Sigmoid colon (tissue), 7 donors: ENCODE data around the gene ILK. TPM values are rescaled to one million over a fixed set of nuclear protein-coding genes. Genes with fewer than 3 reads are reported as not detected.

Experiments
- DNase-seq: peaks from one replicate; pipeline ENCODE4 v3.0.0-alpha.2; 2019
- H3K27ac ChIP-seq, 4 donors: fragments of 200-600 bp; sonication (generic); one replicate each; pipeline ENCODE4 v1.5.1; 2016 to 2019; ENCODE audit warnings: mild to moderate bottlenecking in 1 of 4
- H3K27me3 ChIP-seq, 3 donors: fragments of 200-600 bp; sonication (generic); one replicate each; pipeline ENCODE4 v1.5.1; 2019; ENCODE audit warnings: mild to moderate bottlenecking in 1 of 3
- H3K36me3 ChIP-seq, 4 donors: fragments of 200-600 bp; sonication (generic); one replicate each; pipeline ENCODE4 v1.5.1; 2016 to 2019
- H3K4me1 ChIP-seq, 4 donors: fragments of 200-600 bp; sonication (generic); one replicate each; pipeline ENCODE4 v1.5.1; 2017 to 2019
- H3K4me3 ChIP-seq, 4 donors: fragments of 200-600 bp; sonication (generic); one replicate each; pipeline ENCODE4 v1.5.1; 2017 to 2019; ENCODE audit warnings: mild to moderate bottlenecking in 2 of 4, moderate library complexity in 1 of 4
- H3K9me3 ChIP-seq, 4 donors: fragments of 200-600 bp in 3 of 4; sonication (generic) in 3 of 4; one replicate each; pipeline versions ENCODE4 v1.5.1 to v1.6.1; 2013 to 2019
- CTCF ChIP-seq, 4 experiments: fragments of 450-650 bp in 3 of 4; fragments of 200-600 bp in 1 of 4; IDR thresholded peaks; one replicate each; pipeline ENCODE4 v1.5.1; 2016 to 2019; ENCODE audit warnings: antibody characterized with exemption in 4 of 4, mild to moderate bottlenecking in 3 of 4, moderate library complexity in 2 of 4
- EP300 ChIP-seq, 4 donors: sonication (generic); formaldehyde crosslinking; IDR thresholded peaks; one replicate each; pipeline ENCODE4 v1.6.1; 2017; ENCODE audit warnings: antibody characterized with exemption in 4 of 4
- POLR2A ChIP-seq, 2 donors: fragments of 450-650 bp; IDR thresholded peaks; one replicate each; pipeline ENCODE4 v1.6.1; 2016; ENCODE audit warnings: antibody characterized with exemption in 2 of 2, mild to moderate bottlenecking in 2 of 2, moderate library complexity in 2 of 2
- POLR2AphosphoS5 ChIP-seq, 4 donors: sonication (generic); formaldehyde crosslinking; IDR thresholded peaks; one replicate each; pipeline ENCODE4 v1.6.1; 2017; ENCODE audit warnings: antibody characterized with exemption in 4 of 4
- WGBS, 2 donors: extraction: QIAGEN DNeasy Blood & Tissue Kit; methylation state at CpG; one replicate each; pipeline ENCODE4 v1.1.7; 2013; 5-methylcytosine and 5-hydroxymethylcytosine counted together
- intact Hi-C: fragments of 100-400 bp; cut with DNase I; formaldehyde crosslinking; loops from one replicate; pipeline ENCODE4 v1.15.1; 2023
- polyA plus RNA-seq, 3 donors: library from polyadenylated mRNA; stranded (reverse); fragments of 200-250 nt; gene quantifications; one replicate each; pipeline ENCODE4 v1.2.3, GENCODE V29; 2013
- total RNA-seq, 4 donors: library from RNA; depleted of rRNA; stranded (reverse); fragments of >200 nt; gene quantifications; one replicate each; pipeline ENCODE4 v1.1.0, GENCODE V29; 2016
- donor health status: healthy with polysubstance abuse.
- donor health status: Bipolar disorder and iron deficiency.
- donor health status: healthy.

Gene ILK
- total and polyA plus RNA-seq, 7 donors: 93.7 to 607 (median 450) TPM

- peaks cover 0 to 25% (median 0%) of the 10 kb centered on the region in 4 donors for H3K36me3 ChIP-seq
- TF ChIP-seq POLR2AphosphoS5 (IDR thresholded peaks at IDR 0.05) (peak in 2 of 4 donors; percentile 18 to 46), EP300 (IDR thresholded peaks at IDR 0.05) (no peak), POLR2A (IDR thresholded peaks at IDR 0.05) (no peak), CTCF (IDR thresholded peaks at IDR 0.05) (no peak)
- H3K4me3 ChIP-seq: no peak overlapping the region
- no peaks in the 10 kb centered on the region for H3K27me3 ChIP-seq
- intact Hi-C loops: no loop called here
- H3K27ac ChIP-seq: no peak overlapping the region
- peak; percentile 65 for DNase-seq
- H3K9me3 ChIP-seq: no peaks in the 10 kb centered on the region
- H3K4me1 ChIP-seq: peaks cover 0 to 27% (median 18%) of the 10 kb centered on the region in 4 donors
- WGBS, 2 donors: 79 to 84% methylated on average over 4 of the region's 4 CpGs
These were observed 35.2 kb upstream of the ILK start for GRCh38 chr11:6568191-6568918.

- H3K36me3 ChIP-seq: peaks cover 0 to 20% (median 0%) of the 10 kb centered on the region in 4 donors
- H3K4me3 ChIP-seq: no peak overlapping the region
- TF ChIP-seq EP300 (IDR thresholded peaks at IDR 0.05): no peak
- TF ChIP-seq POLR2AphosphoS5 (IDR thresholded peaks at IDR 0.05): no peak
- TF ChIP-seq POLR2A (IDR thresholded peaks at IDR 0.05): no peak
- no peak for TF ChIP-seq CTCF (IDR thresholded peaks at IDR 0.05)
- intact Hi-C loops: loop anchor here (5.0 kb wide), 1 partner anchor 37 kb away; no protein-coding TSS in a partner anchor
- no peak overlapping the region for H3K27ac ChIP-seq
- H3K4me1 ChIP-seq: peaks cover 0 to 27% (median 18%) of the 10 kb centered on the region in 4 donors
- H3K27me3 ChIP-seq: no peaks in the 10 kb centered on the region
- no peaks in the 10 kb centered on the region for H3K9me3 ChIP-seq
- no peak for DNase-seq
- 86% methylated on average over 5 of the region's 5 CpGs for WGBS, 2 donors
These were observed 33.9 kb upstream of the ILK start for GRCh38 chr11:6569706-6570105.

- no peak for DNase-seq
- H3K36me3 ChIP-seq: peaks cover 0 to 20% (median 0%) of the 10 kb centered on the region in 4 donors
- no peak overlapping the region for H3K27ac ChIP-seq
- H3K9me3 ChIP-seq: no peaks in the 10 kb centered on the region
- peak overlapping the region in 2 of 4 donors; percentile 19 to 43 for H3K4me3 ChIP-seq
- TF ChIP-seq CTCF (IDR thresholded peaks at IDR 0.05) (no peak), POLR2A (IDR thresholded peaks at IDR 0.05) (no peak), POLR2AphosphoS5 (IDR thresholded peaks at IDR 0.05) (no peak), EP300 (IDR thresholded peaks at IDR 0.05) (no peak)
- WGBS, 2 donors: 87 to 94% methylated on average over 62 of the region's 62 CpGs
- intact Hi-C loops: loop anchor here (5.0 kb wide), 1 partner anchor 39 kb away; no protein-coding TSS in a partner anchor
- peaks cover 0 to 29% (median 20%) of the 10 kb centered on the region in 4 donors for H3K4me1 ChIP-seq
- no peaks in the 10 kb centered on the region for H3K27me3 ChIP-seq
These were observed 32.7 kb upstream of the ILK start for GRCh38 chr11:6570691-6571427.

GRCh38 chr11:6571434-6572008 is 32.1 kb upstream of the ILK start:
- WGBS, 2 donors: 88 to 92% methylated on average over 22 of the region's 22 CpGs
- Histone ChIP-seq H3K4me3 (peak overlapping the region in 2 of 4 donors; percentile 19 to 43), H3K27ac (peak overlapping the region in 2 of 4 donors; percentile 18 to 60), H3K27me3 (no peaks in the 10 kb centered on the region), H3K36me3 (peaks cover 0 to 14% (median 0%) of the 10 kb centered on the region in 4 donors), H3K4me1 (peaks cover 0 to 36% (median 26%) of the 10 kb centered on the region in 4 donors), H3K9me3 (no peaks in the 10 kb centered on the region)
- no peak for TF ChIP-seq EP300 (IDR thresholded peaks at IDR 0.05)
- TF ChIP-seq POLR2AphosphoS5 (IDR thresholded peaks at IDR 0.05): no peak
- no peak for TF ChIP-seq POLR2A (IDR thresholded peaks at IDR 0.05)
- TF ChIP-seq CTCF (IDR thresholded peaks at IDR 0.05): no peak
- no peak for DNase-seq
- intact Hi-C loops: loop anchor here (5.0 kb wide), 1 partner anchor 39 kb away; no protein-coding TSS in a partner anchor
